GM19372 (cell line): ENCODE data around the gene NCL.
A peak's percentile ranks its signal among the peaks of the same experiment; 100 is the strongest.

ENCODE experiments used
- ATAC-seq: cut with Tn5 transposase; IDR thresholded peaks from one replicate; pipeline ENCODE4 v1.9.1; 2021; ENCODE audit warnings: mild to moderate bottlenecking, low read depth, moderate library complexity; ENCODE audit not compliant: unreplicated experiment

NCL gene

GRCh38 chr2:231463698-231464575, at the start of gene NCL:
TSS of gene NCL (minus strand) at chr2:231464484. CDS start at chr2:231464353, 131 bp downstream.
- ATAC-seq = peak; percentile 88

GRCh38 chr2:231513746-231514224, 49.5 kb upstream of the NCL start:
- ATAC-seq = no peak

DNA sequence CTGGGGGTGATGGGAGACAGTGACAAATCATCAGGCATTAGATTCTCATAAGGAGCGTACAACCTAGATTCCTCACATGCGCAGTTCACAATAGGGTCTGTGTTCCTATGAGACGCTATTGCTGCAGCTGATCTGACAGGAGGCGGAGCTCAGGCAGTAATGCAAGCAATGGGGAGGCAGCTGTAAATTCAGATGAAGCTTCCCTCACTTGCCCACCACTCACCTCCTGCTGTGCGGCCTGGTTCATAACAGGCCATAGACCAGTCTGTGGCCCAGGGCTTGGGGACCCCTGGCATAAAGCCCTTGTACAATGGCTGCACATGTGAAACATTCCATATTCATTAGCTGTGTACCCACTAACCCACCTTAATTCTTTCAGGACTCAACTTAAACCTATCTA, 47.9 kb upstream of the NCL start:
- no peak for ATAC-seq

DNA sequence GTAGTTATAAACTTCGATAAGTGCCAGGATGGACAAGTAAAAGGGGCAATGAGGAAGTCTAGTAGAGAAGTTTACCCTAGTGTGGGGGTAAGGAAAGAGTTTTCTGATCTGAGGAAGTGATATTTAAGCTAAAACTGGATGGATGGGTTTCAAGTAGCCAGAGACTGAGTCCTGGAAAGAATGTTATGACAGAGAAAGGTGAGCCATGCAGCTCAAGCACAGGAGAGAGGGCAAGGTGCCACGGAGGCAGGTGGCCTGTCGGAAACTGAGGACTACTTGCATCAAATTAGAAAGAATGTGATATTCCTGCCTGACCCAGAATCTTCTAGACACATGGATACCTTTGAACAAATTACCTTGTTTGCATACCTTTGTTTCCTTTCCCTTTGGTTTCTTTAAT, 39.5 kb upstream of the NCL start:
- ATAC-seq = no peak

DNA sequence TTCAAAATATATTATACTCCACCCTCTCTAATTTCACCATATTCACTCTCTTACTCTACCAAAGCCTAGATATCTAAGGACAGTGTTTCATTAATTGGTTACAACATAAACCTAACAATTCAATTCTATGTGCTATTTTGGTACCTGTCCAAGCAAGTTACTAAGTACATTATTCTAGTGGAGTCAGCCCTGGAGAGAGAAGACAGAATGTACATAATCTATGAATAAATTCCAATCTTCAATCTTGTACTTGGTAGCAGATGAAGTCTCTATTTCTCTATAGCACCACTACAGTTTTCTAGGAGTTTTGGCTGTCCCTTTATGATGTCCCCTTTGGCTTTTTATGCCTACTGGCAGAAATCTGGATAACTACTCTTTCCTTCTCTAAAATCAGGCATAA, 38.3 kb upstream of the NCL start:
- ATAC-seq = no peak

DNA sequence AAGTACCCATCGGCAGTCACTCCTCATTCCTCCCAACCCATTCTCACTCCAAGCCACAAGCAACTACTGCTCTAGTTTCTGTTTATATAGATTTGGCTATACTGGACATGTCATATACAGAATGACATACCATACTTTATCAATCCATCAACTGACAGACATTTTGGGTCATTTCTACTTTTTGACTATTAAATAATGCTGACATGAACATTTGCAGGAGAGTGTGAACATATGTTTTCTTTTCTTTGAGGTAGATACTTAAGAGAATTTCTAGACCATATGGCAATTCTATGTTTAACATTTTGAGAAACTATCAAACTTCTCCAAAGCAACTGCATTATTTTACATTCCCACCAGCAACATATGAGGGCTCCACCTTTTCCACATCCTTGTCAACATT, 33.4 kb upstream of the NCL start:
- ATAC-seq = no peak

DNA sequence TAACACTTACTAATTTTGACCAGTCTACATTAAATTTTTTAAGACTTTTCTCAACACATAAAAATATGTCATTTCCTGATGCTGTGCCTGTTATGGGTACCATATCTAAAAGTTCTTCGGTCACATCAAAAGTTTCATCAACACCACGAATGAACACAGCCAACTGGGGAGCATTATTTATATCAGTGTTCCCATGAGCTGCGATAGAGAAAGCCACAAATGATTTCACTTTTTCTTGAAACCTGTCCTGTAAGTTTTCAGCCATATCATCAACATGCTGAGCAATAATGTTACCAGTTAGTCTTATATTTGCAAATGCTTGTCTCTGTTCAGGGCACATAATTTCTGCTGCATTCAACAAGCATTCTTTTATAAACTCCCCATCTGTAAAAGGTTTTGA, 30.4 kb upstream of the NCL start:
- ATAC-seq = no peak

DNA sequence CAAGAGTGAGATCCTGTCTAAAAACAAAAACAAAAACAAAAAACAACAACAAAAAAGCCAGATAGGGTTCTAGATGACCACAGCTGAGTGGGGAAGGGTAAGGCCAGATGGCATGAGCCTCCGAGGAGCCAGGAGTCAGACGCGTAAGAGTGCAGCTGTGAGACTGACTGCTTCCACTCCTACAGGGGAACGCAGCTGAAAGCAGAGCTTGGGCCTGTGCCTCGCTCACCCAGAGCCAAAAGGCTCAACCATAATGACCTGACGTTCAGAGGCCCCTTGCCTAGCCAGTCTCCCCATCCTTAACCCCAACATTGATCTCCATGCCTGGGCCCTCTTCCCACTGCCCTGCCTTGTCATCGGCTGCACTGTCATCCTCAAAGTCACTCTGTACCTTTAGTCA, 26.5 kb upstream of the NCL start:
- ATAC-seq = no peak

GRCh38 chr2:231489990-231490389, 25.7 kb upstream of the NCL start:
- ATAC-seq = no peak

DNA sequence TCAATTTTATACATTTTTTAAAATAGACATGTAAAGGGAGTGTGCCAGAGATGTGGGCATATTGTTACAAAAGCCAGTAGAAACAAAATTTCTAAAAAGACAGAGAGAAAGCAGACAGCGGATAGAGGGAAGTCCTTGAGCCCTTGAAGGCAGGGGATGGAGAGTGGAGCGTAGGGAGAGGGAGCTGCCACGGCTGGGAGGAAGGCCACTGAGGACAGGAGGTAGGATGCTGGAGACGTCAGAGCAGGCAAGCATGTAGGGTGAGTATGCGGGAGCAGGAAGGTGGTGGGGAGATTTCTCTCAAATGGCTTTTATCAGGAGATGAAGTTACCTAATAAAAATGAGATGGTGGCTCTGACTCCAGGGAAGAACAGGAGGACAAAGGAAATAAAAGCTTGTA, 24.0 kb upstream of the NCL start:
- no peak for ATAC-seq

DNA sequence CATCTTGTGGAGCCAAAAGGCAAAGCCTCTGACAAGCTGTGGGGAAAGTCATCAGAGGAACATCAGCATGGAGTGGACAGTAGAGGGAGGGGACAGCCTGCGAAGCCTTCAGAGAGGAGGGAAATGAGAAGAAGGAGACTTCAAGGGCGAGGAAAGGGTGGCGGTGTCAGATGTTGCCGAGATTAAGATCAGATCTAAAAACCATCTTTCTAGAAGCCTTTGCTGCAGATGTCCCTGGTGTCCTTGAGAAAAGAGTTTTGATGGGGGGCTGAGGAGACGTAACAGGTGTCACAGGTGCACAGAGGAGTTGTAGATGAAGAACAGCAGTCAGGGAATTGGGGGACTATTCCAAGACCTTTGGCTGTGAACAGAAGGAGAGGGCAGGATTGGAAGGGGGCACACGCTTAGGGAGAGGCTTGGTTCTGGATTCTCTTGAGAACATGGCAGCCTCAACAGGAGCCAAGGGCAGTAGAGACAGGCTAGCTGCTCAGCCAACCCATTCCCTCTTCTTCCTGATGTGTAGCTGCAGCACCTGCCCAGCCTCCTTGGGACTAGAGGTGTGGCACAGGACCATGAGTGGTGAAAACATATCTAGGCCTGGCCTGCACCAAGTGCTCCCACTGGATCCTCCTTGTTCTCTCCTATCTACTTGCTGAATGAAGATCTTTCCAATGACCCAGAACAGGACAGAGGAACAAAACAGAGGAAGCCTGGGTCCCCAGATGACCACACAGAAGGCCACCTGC, 22.7 kb upstream of the NCL start:
- no peak for ATAC-seq

GRCh38 chr2:231483398-231484329, 19.4 kb upstream of the NCL start:
- peak; percentile 23 for ATAC-seq

DNA sequence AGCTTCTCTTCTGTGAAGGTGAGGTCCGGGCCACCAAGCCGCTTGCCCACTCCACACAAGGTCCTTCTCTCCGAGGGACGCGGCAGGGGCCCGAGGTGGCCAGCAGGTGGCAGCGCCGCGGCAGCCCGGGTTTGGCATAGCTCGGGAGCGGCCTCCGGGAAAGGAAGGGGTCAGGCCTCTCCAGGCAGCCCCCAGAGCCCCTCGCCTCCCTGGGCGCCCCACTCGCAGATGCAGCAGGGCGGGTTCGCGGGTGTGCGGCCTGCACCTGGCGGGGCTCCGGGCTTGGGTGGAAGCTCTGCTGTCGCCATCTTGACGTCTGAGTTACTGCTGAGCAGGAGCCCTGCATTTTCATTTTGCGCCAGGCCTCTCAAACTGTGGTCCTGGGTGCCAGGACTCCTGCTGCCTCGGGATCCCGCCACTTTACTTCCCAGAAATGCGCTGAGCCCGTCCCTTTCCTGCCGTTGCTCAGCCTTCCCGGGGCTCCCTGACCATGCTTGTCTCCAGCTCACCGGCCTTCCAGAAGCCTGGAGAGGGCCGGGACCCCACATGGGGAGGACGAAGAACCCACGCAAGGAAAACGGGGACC, 18.6 kb upstream of the NCL start:
- ATAC-seq = peak; percentile 80

DNA sequence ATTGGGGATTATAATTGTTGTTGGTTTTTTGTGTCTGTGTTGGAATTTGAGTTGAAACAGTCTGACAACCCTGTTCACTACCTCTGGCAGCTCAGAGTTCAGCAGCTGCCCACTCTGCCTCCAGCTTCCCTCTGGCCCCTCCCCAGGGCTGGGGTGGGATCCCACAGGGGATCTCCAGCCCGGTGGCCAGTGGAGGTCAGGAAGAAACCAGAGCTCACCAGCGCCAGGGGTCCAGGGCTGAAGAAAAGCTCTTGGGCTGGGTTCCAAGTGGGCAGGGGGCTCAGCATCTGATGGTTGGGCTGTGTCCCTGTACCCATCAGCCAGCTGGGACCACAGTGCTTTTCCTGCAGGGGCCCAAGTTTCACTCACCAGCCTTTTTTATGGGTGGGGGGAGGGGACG, 16.5 kb upstream of the NCL start:
- ATAC-seq = no peak

GRCh38 chr2:231479455-231479854, 15.2 kb upstream of the NCL start:
- ATAC-seq = no peak

GRCh38 chr2:231476920-231477319, 12.6 kb upstream of the NCL start:
- ATAC-seq = no peak

- ATAC-seq = no peak
Measured at GRCh38 chr2:231475965-231476364, 11.7 kb upstream of the NCL start.

- no peak for ATAC-seq
Measured at GRCh38 chr2:231472816-231473215, 8.5 kb upstream of the NCL start.

- ATAC-seq = no peak
Measured at GRCh38 chr2:231470246-231470900, 6.1 kb upstream of the NCL start.

GRCh38 chr2:231469583-231469950, 5.3 kb upstream of the NCL start:
- ATAC-seq = no peak
